ENCODE data around the gene IFIT2. TPM values are rescaled to one million over a fixed set of nuclear protein-coding genes. Genes with fewer than 3 reads are reported as not detected.

The IFIT2 gene
- total and polyA plus RNA-seq, 2 experiments from 2014 or later, result 0.10 TPM; not detected in 1

GRCh38 chr10:89352802-89353201 lies 51.0 kb downstream of the IFIT2 start:
- Histone ChIP-seq H3K27ac (ENCODE audit: low read depth) (no peak overlapping the region), H3K36me3 (ENCODE audit: insufficient read depth) (no peaks in the 10 kb centered on the region; the same call in 1 of the 2 replicates), H3F3A (replicated peaks; ENCODE audit: low read depth) (no peaks in the 10 kb centered on the region), H3K79me2 (replicated peaks; ENCODE audit: insufficient read depth) (no peaks in the 10 kb centered on the region), H3K9me2 (ENCODE audit: insufficient read depth) (peaks cover 13% of the 10 kb centered on the region; the same call in 1 of the 2 replicates), H3K4me2 (no peak overlapping the region), H3K4me1 (ENCODE audit: insufficient read depth) (peaks cover 49% of the 10 kb centered on the region), H3K4me3 (no peak overlapping the region), H3K27me3 (ENCODE audit: insufficient read depth) (no peaks in the 10 kb centered on the region), H4K20me1 (replicated peaks; ENCODE audit: insufficient read depth) (no peaks in the 10 kb centered on the region), H2AFZ (no peak overlapping the region)
- H3K9me3 Mint-ChIP-seq, result peaks cover 11% of the 10 kb centered on the region
- DNase-seq (ENCODE audit: low spot score), result no peak
- H3K4me1 Mint-ChIP-seq, result peaks cover 48% of the 10 kb centered on the region
- ATAC-seq, result no peak
- no peak for TF ChIP-seq EZH2phosphoT487 (IDR thresholded peaks at IDR 0.05; ENCODE audit: unreplicated experiment)
- TF ChIP-seq REST (IDR thresholded peaks at IDR 0.05; ENCODE audit: unreplicated experiment), result no peak
- peaks cover 12% of the 10 kb centered on the region for H3K36me3 Mint-ChIP-seq (ENCODE audit: low read depth)
- no peak overlapping the region for H3K27ac Mint-ChIP-seq
- no peak overlapping the region for H3K4me3 Mint-ChIP-seq
- H3K27me3 Mint-ChIP-seq (ENCODE audit: insufficient read depth, low read depth, poor library complexity), result peaks cover 2% of the 10 kb centered on the region

- Histone ChIP-seq H3K27ac (ENCODE audit: low read depth) (no peak overlapping the region), H3K4me3 (no peak overlapping the region), H3K9me2 (ENCODE audit: insufficient read depth) (peaks cover 13% of the 10 kb centered on the region; the same call in 1 of the 2 replicates), H3F3A (replicated peaks; ENCODE audit: low read depth) (no peaks in the 10 kb centered on the region), H3K4me2 (no peak overlapping the region), H3K27me3 (ENCODE audit: insufficient read depth) (no peaks in the 10 kb centered on the region), H3K79me2 (replicated peaks; ENCODE audit: insufficient read depth) (no peaks in the 10 kb centered on the region), H4K20me1 (replicated peaks; ENCODE audit: insufficient read depth) (no peaks in the 10 kb centered on the region), H2AFZ (no peak overlapping the region), H3K4me1 (ENCODE audit: insufficient read depth) (peaks cover 28% of the 10 kb centered on the region), H3K36me3 (ENCODE audit: insufficient read depth) (no peaks in the 10 kb centered on the region; the same call in 1 of the 2 replicates)
- no peak overlapping the region for H3K4me3 Mint-ChIP-seq
- peaks cover 30% of the 10 kb centered on the region for H3K4me1 Mint-ChIP-seq
- H3K9me3 Mint-ChIP-seq, result peaks cover 11% of the 10 kb centered on the region
- peaks cover 12% of the 10 kb centered on the region for H3K36me3 Mint-ChIP-seq (ENCODE audit: low read depth)
- ATAC-seq (no peak), DNase-seq (ENCODE audit: low spot score) (no peak)
- H3K27ac Mint-ChIP-seq, result no peak overlapping the region
- H3K27me3 Mint-ChIP-seq (ENCODE audit: insufficient read depth, low read depth, poor library complexity), result peaks cover 2% of the 10 kb centered on the region
- TF ChIP-seq ETS1 (IDR thresholded peaks at IDR 0.05) (no peak), STAT1 (IDR thresholded peaks at IDR 0.05; ENCODE audit: unreplicated experiment) (no peak), ZNF114 (CRISPR knock-in tag; IDR thresholded peaks at IDR 0.05) (no peak), EZH2phosphoT487 (IDR thresholded peaks at IDR 0.05; ENCODE audit: unreplicated experiment) (no peak), REST (IDR thresholded peaks at IDR 0.05; ENCODE audit: unreplicated experiment) (no peak), JUNB (IDR thresholded peaks at IDR 0.05; ENCODE audit: unreplicated experiment) (no peak), ZNF331 (CRISPR knock-in tag; IDR thresholded peaks at IDR 0.05; ENCODE audit: low read depth) (no peak), NANOG (IDR thresholded peaks at IDR 0.05; ENCODE audit: borderline replicate concordance) (no peak), EZH2 (IDR thresholded peaks at IDR 0.05; ENCODE audit: low read depth, unreplicated experiment) (no peak)
These were observed 53.6 kb downstream of the IFIT2 start for GRCh38 chr10:89355394-89355931.

Data from GM23338 (cell line).